Stimulated activated CD4-positive, alpha-beta T cell treated with anti-CD3 and anti-CD28 coated beads, TNF-alpha, amount 100 ng/mL, for 4 hours (primary cell): ENCODE measurements around the gene CABP7.

ENCODE experiments used
- DNase-seq, 3 experiments: peaks; one replicate each; pipeline ENCODE4 v3.0.0-alpha.2; 2020; ENCODE audit warnings: low read depth in 3 of 3

The CABP7 gene

GRCh38 chr22:29719899-29720645 lies at the start of gene CABP7:
Gene CABP7 (plus strand): TSS chr22:29720003. CDS start chr22:29720425, 422 bp downstream.
- no peak for DNase-seq

GRCh38 chr22:29670626-29671025 lies 49.2 kb upstream of the CABP7 start:
- no peak for DNase-seq

GRCh38 chr22:29673361-29674066 lies 46.3 kb upstream of the CABP7 start:
- DNase-seq, result no peak

- DNase-seq, result no peak
Measured at GRCh38 chr22:29674121-29674520, 45.7 kb upstream of the CABP7 start.

GRCh38 chr22:29679316-29679715 lies 40.5 kb upstream of the CABP7 start:
- no peak for DNase-seq

GRCh38 chr22:29683536-29683935 lies 36.3 kb upstream of the CABP7 start:
- DNase-seq, result no peak

GRCh38 chr22:29684244-29684643 lies 35.6 kb upstream of the CABP7 start:
- no peak for DNase-seq

- no peak for DNase-seq
Measured at GRCh38 chr22:29689206-29689879, 30.5 kb upstream of the CABP7 start.

- peak in 2 of 3 experiments; percentile 15 to 18 for DNase-seq
Measured at GRCh38 chr22:29689880-29690213, 30.0 kb upstream of the CABP7 start.

- DNase-seq, result no peak
Measured at GRCh38 chr22:29690476-29690875, 29.3 kb upstream of the CABP7 start.

GRCh38 chr22:29691636-29692326 lies 28.0 kb upstream of the CABP7 start:
- no peak for DNase-seq

- no peak for DNase-seq
Measured at GRCh38 chr22:29692327-29692640, 27.5 kb upstream of the CABP7 start.

GRCh38 chr22:29693161-29693560 lies 26.6 kb upstream of the CABP7 start:
- no peak for DNase-seq

GRCh38 chr22:29693671-29694070 lies 26.1 kb upstream of the CABP7 start:
- DNase-seq, result no peak

GRCh38 chr22:29695129-29695926 lies 24.5 kb upstream of the CABP7 start:
- DNase-seq, result no peak

GRCh38 chr22:29697853-29698598 lies 21.8 kb upstream of the CABP7 start:
- no peak for DNase-seq

GRCh38 chr22:29700206-29700899 lies 19.4 kb upstream of the CABP7 start:
- DNase-seq, result no peak

- DNase-seq, result no peak
Measured at GRCh38 chr22:29700900-29701154, 19.0 kb upstream of the CABP7 start.

- DNase-seq, result no peak
Measured at GRCh38 chr22:29701155-29701999, 18.4 kb upstream of the CABP7 start.
